Omental fat pad (tissue), 4 donors: Measurements from ENCODE around the gene FZR1. TPM values are rescaled to one million over a fixed set of nuclear protein-coding genes. Genes with fewer than 3 reads are reported as not detected.

ENCODE experiments used
- ATAC-seq: fragments of 150-250 bp; one replicate; pipeline ENCODE4 v1.9.1; 2016; ENCODE audit warnings: mild to moderate bottlenecking, moderate library complexity; ENCODE audit not compliant: low FRiP score
- DNase-seq: peaks from one replicate; pipeline ENCODE4 v3.0.0-alpha.2; 2019; ENCODE audit warnings: low spot score
- total RNA-seq, 4 donors: library from RNA; depleted of rRNA; stranded (reverse); fragments of >200 nt; gene quantifications; one replicate each; pipeline ENCODE4 v1.1.0, GENCODE V29; 2016
- TF ChIP-seq, protein P1 (sequence below), 3 donors: fragments of 450-650 bp; IDR thresholded peaks; one replicate each; pipeline ENCODE4 v1.5.1; 2016 to 2017; ENCODE audit warnings: antibody characterized with exemption in 3 of 3, mild to moderate bottlenecking in 3 of 3, moderate library complexity in 2 of 3

FZR1 gene
- total RNA-seq, 4 donors from 2014 or later = 10.0 to 33.1 (median 15.3) TPM

GRCh38 chr19:3511506-3512251 lies 5.6 kb downstream of the FZR1 start:
- TF ChIP-seq, protein P1, sequence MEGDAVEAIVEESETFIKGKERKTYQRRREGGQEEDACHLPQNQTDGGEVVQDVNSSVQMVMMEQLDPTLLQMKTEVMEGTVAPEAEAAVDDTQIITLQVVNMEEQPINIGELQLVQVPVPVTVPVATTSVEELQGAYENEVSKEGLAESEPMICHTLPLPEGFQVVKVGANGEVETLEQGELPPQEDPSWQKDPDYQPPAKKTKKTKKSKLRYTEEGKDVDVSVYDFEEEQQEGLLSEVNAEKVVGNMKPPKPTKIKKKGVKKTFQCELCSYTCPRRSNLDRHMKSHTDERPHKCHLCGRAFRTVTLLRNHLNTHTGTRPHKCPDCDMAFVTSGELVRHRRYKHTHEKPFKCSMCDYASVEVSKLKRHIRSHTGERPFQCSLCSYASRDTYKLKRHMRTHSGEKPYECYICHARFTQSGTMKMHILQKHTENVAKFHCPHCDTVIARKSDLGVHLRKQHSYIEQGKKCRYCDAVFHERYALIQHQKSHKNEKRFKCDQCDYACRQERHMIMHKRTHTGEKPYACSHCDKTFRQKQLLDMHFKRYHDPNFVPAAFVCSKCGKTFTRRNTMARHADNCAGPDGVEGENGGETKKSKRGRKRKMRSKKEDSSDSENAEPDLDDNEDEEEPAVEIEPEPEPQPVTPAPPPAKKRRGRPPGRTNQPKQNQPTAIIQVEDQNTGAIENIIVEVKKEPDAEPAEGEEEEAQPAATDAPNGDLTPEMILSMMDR (IDR thresholded peaks at IDR 0.05) = no peak
- no peak for ATAC-seq
- no peak for DNase-seq

DNA sequence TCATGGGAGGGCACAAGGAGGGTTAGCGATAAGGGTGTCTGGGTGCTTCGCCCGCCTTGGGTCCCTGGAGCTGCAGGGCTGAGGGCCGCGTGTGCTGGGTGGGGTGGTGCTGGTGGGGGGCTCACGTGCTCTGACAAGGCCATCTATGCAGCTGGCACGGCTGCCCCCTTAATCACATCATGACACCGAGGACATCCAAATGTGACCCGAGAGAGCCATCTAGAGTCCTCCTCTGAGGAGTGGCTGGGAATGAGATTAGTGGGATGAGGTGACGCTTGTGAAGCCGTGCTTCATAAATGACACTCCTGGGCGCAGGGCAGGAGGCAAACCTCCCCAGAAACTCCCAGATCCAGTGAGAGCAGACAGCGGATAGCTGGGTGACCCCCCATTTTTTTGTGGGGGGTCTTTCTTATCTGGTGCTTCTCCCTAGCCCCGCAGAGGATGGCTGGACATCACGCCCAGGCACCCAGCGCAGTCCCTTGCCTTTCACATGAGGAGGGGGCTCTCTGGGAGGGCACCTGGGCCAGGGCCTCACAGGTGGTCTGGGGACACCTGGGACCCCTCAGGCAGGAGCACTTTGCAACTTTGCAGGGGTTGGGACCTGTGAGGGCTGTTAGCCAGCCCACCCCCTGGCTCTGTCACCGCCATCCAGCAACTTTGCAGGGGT lies 6.6 kb downstream of the FZR1 start:
- ATAC-seq (no peak), DNase-seq (no peak)
- TF ChIP-seq, protein P1 (IDR thresholded peaks at IDR 0.05) = no peak

DNA sequence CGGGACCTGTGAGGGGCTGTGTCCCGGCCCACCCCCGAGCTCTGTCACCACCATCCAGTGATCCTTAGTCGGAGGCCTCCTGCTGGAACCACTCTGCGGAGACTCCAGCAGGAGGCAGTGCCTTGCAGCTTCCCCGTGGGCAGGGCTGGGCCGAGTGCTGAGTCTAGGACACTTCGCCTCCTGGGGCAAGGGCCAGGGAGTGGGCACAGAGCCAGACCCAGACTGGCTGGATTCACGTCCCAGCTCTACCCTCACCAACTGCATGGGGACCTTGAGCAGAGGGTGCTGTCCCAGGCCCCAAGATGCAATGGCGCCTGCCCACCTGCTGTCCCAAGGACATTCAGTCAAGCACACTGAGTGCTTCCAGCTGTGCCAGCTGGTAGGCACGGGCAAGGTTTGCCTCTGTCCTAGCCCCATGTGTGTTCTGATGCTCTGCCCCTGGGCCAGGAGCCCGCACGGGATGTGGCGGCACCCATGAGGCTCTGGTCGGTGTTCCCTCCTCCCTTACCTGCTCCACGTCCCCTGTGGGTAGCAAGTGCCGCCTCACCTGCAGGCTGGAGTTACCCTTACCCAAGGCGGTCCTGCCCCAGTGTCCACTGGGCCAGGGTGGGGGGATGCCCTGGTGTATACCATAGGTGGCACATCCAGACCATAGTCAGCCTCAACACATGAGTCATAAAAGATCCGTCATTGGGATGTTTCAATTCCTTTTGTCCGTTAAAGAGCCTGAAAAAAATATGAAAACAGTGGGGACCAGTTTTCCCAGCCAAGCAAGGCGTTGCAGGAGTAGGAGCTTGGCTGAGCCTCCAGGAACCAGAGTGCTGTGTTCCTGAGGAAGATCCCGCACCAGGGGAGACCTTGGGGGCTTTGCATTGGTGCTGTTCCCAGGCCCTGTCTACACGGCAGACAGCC lies 7.4 kb downstream of the FZR1 start:
- ATAC-seq = no peak
- DNase-seq = no peak
- TF ChIP-seq, protein P1 (IDR thresholded peaks at IDR 0.05) = no peak

DNA sequence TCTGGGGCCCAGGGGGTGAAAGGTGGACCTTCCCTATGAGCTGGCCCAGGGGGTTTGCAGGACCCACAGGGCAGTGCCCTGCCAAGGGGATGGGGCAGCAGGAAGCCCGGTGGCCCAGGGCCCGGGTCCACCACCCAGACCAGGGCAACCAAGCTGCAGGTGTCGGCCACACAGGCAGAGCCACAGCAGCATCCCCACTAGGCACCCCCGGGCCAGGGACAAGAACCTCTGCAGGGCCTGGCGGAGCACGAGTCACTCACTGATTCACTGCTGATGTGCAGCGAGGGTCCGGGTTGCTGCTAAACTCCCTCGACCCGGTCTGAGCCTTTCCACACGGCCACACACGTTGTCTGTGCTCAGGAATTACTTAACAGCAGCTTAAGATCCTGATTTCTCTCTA lies 8.8 kb downstream of the FZR1 start:
- TF ChIP-seq, protein P1 (IDR thresholded peaks at IDR 0.05) = no peak
- no peak for ATAC-seq
- DNase-seq = no peak

- no peak for ATAC-seq
- TF ChIP-seq, protein P1 (IDR thresholded peaks at IDR 0.05) = no peak
- no peak for DNase-seq
Measured at GRCh38 chr19:3515891-3516422, 9.8 kb downstream of the FZR1 start.

GRCh38 chr19:3516675-3517207 lies 10.6 kb downstream of the FZR1 start:
- TF ChIP-seq, protein P1 (IDR thresholded peaks at IDR 0.05) = no peak
- ATAC-seq (no peak), DNase-seq (no peak)
